ENCODE data around the gene RAD9A. TPM values are rescaled to one million over a fixed set of nuclear protein-coding genes. Genes with fewer than 3 reads are reported as not detected.

The RAD9A gene
- total and polyA plus RNA-seq, 9 of the 15 experiments (the other 6 are each of a cell fraction or from before 2014, with no cell fraction given): 1.4 to 41.2 (median 16.1) TPM

- TF ChIP-seq NFXL1 (CRISPR knock-in tag; IDR thresholded peaks at IDR 0.05): no peak
- no peak for TF ChIP-seq MNT (conservative IDR thresholded peaks at IDR 0.05)
- TF ChIP-seq RFX5 (IDR thresholded peaks at IDR 0.05; ENCODE audit: low read depth, low read length): no peak
- TF ChIP-seq STAT5A (IDR thresholded peaks at IDR 0.05; ENCODE audit: borderline replicate concordance, low read length): no peak
- TF ChIP-seq MEF2D (tag; conservative IDR thresholded peaks at IDR 0.05; ENCODE audit: low read depth): no peak
- TF ChIP-seq ZNF253 (CRISPR knock-in tag; conservative IDR thresholded peaks at IDR 0.05): no peak
- TF ChIP-seq EGR1 (conservative IDR thresholded peaks at IDR 0.05): peak; percentile 53; the same call in 1 of the 2 replicates
- no peak for TF ChIP-seq BCL6 (CRISPR knock-in tag; IDR thresholded peaks at IDR 0.05)
- TF ChIP-seq KLF1 (tag; IDR thresholded peaks at IDR 0.05): no peak
- no peak for TF ChIP-seq SMARCC2 (IDR thresholded peaks at IDR 0.05; ENCODE audit: low read depth)
- no peak for TF ChIP-seq ZNF165 (CRISPR knock-in tag; IDR thresholded peaks at IDR 0.05; ENCODE audit: borderline replicate concordance)
- TF ChIP-seq KDM1A (IDR thresholded peaks at IDR 0.05): no peak; a peak in 1 of 4 replicates
- TF ChIP-seq TEAD2 (tag; IDR thresholded peaks at IDR 0.05): no peak
- TF ChIP-seq SUPT5H (IDR thresholded peaks at IDR 0.05): no peak
- no peak for TF ChIP-seq SMAD1 (IDR thresholded peaks at IDR 0.05; ENCODE audit: low read depth, low read length, partially characterized antibody)
- TF ChIP-seq ZNF23 (CRISPR knock-in tag; IDR thresholded peaks at IDR 0.05): no peak
- no peak for TF ChIP-seq HNRNPH1 (optimal IDR thresholded peaks at IDR 0.05; ENCODE audit: low read depth, low read length)
- TF ChIP-seq ZNF668 (CRISPR knock-in tag; IDR thresholded peaks at IDR 0.05): no peak
- TF ChIP-seq POLR2A (conservative IDR thresholded peaks at IDR 0.05): no peak
- no peak for TF ChIP-seq CEBPG (CRISPR knock-in tag; IDR thresholded peaks at IDR 0.05)
- no peak for TF ChIP-seq CEBPG (tag; conservative IDR thresholded peaks at IDR 0.05 in 1 of 2, IDR thresholded peaks at IDR 0.05 in 1 of 2)
- no peak for TF ChIP-seq E2F1 (CRISPR knock-in tag; IDR thresholded peaks at IDR 0.05)
- no peak for TF ChIP-seq BRF2 (IDR thresholded peaks at IDR 0.05; ENCODE audit: borderline replicate concordance, insufficient read depth, insufficient read length)
- TF ChIP-seq PHTF2 (CRISPR knock-in tag; IDR thresholded peaks at IDR 0.05): no peak
- TF ChIP-seq TAF7 (tag; IDR thresholded peaks at IDR 0.05): no peak
- no peak for TF ChIP-seq KHSRP (IDR thresholded peaks at IDR 0.05)
- no peak for TF ChIP-seq MCM5 (IDR thresholded peaks at IDR 0.05; ENCODE audit: low read depth)
- peak; percentile 41; the same call in 1 of the 2 replicates for TF ChIP-seq KLF13 (tag; IDR thresholded peaks at IDR 0.05; ENCODE audit: borderline replicate concordance, low read depth)
These were observed 34.8 kb upstream of the RAD9A start (continued) for GRCh38 chr11:67356864-67357561.
